ENCODE measurements around the gene TAF15.

- TF ChIP-seq NR2F2 (IDR thresholded peaks at IDR 0.05; ENCODE audit: borderline replicate concordance, low read depth) (no peak), ASH2L (IDR thresholded peaks at IDR 0.05; ENCODE audit: insufficient read length, low read depth, low read length) (no peak)
These were observed 42.8 kb upstream of the TAF15 start for GRCh38 chr17:35766489-35766877.

Data from HepG2 (cell line).